GM20000 (cell line): ENCODE measurements around the gene STEAP3.

Experiments used
- DNase-seq: peaks from one replicate; pipeline ENCODE4 v3.0.0; 2012; ENCODE audit warnings: low spot score
- CTCF ChIP-seq: IDR thresholded peaks from 2 replicates; pipeline ENCODE4 v1.5.1; 2012; ENCODE audit warnings: mild to moderate bottlenecking, control low read depth; ENCODE audit errors: extremely low read depth, missing control alignments

STEAP3 gene

GRCh38 chr2:119190321-119191111, 33.1 kb upstream of the STEAP3 start:
- no peak for TF ChIP-seq CTCF
- no peak for DNase-seq

- DNase-seq: no peak
- no peak for TF ChIP-seq CTCF
Observed at GRCh38 chr2:119192893-119193292, 30.7 kb upstream of the STEAP3 start.

GRCh38 chr2:119195001-119195400, 28.6 kb upstream of the STEAP3 start:
- DNase-seq: no peak
- no peak for TF ChIP-seq CTCF

GRCh38 chr2:119195887-119196286, 27.7 kb upstream of the STEAP3 start:
- TF ChIP-seq CTCF: no peak
- no peak for DNase-seq

- DNase-seq: no peak
Observed at GRCh38 chr2:119196301-119197125, 27.1 kb upstream of the STEAP3 start.

GRCh38 chr2:119197126-119197405, 26.6 kb upstream of the STEAP3 start:
- no peak for TF ChIP-seq CTCF
- no peak for DNase-seq

More at GRCh38 chr2:119196301-119197125, 27.1 kb upstream of the STEAP3 start:
- TF ChIP-seq CTCF: no peak

GRCh38 chr2:119197529-119198239, 25.9 kb upstream of the STEAP3 start:
- no peak for DNase-seq
- TF ChIP-seq CTCF: no peak
